ENCODE data around the gene PRKACA.

The PRKACA gene

GRCh38 chr19:14117668-14118164, at the start of gene PRKACA:
Gene PRKACA, minus strand, starts transcription at chr19:14117762. Its CDS starts 215 bp downstream, at chr19:14117547.
- DNase-seq = peak; percentile 98

GRCh38 chr19:14166999-14167575, 49.5 kb upstream of the PRKACA start:
- no peak for DNase-seq

- no peak for DNase-seq
These were observed 48.6 kb upstream of the PRKACA start for GRCh38 chr19:14165990-14166830.

GRCh38 chr19:14164724-14165493, 47.3 kb upstream of the PRKACA start:
- peak; percentile 42 for DNase-seq

GRCh38 chr19:14164082-14164481, 46.5 kb upstream of the PRKACA start:
- DNase-seq = no peak

GRCh38 chr19:14162871-14163297, 45.3 kb upstream of the PRKACA start:
- DNase-seq = no peak

GRCh38 chr19:14161305-14161704, 43.7 kb upstream of the PRKACA start:
- no peak for DNase-seq

GRCh38 chr19:14160017-14160703, 42.6 kb upstream of the PRKACA start:
- no peak for DNase-seq

- no peak for DNase-seq
These were observed 41.5 kb upstream of the PRKACA start for GRCh38 chr19:14159059-14159458.

- no peak for DNase-seq
These were observed 40.9 kb upstream of the PRKACA start for GRCh38 chr19:14158276-14159023.

- DNase-seq = no peak
These were observed 39.6 kb upstream of the PRKACA start for GRCh38 chr19:14156971-14157717.

GRCh38 chr19:14156122-14156521, 38.6 kb upstream of the PRKACA start:
- DNase-seq = no peak

GRCh38 chr19:14155371-14155770, 37.8 kb upstream of the PRKACA start:
- DNase-seq = no peak

GRCh38 chr19:14152713-14153112, 35.2 kb upstream of the PRKACA start:
- no peak for DNase-seq

GRCh38 chr19:14150770-14151661, 33.5 kb upstream of the PRKACA start:
- DNase-seq = no peak

- peak; percentile 64 for DNase-seq
These were observed 32.6 kb upstream of the PRKACA start for GRCh38 chr19:14150041-14150769.

GRCh38 chr19:14149509-14149994, 32.0 kb upstream of the PRKACA start:
- peak; percentile 78 for DNase-seq

GRCh38 chr19:14148751-14149410, 31.3 kb upstream of the PRKACA start:
- DNase-seq = no peak

All from activated CD8-positive, alpha-beta memory T cell treated with anti-CD3 and anti-CD28 coated beads, Interleukin-2, amount 50 U/mL, for 48 hours (primary cell).